Smooth muscle cell of the brain vasculature (primary cell): ENCODE measurements around the gene KCNJ16.

Experiments used
- DNase-seq: peaks from one replicate; pipeline ENCODE4 v3.0.0-alpha.2; 2012; ENCODE audit warnings: low read depth, low spot score

KCNJ16 gene

GRCh38 chr17:70070305-70071027 lies 4.6 kb upstream of the KCNJ16 start:
- no peak for DNase-seq

GRCh38 chr17:70071127-70071526 lies 3.9 kb upstream of the KCNJ16 start:
- DNase-seq: no peak

GRCh38 chr17:70071620-70072019 lies 3.4 kb upstream of the KCNJ16 start:
- DNase-seq: no peak

GRCh38 chr17:70072546-70073309 lies 2.3 kb upstream of the KCNJ16 start:
- DNase-seq: no peak

- DNase-seq: no peak
These were observed 1.7 kb upstream of the KCNJ16 start for GRCh38 chr17:70073310-70073709.

DNA sequence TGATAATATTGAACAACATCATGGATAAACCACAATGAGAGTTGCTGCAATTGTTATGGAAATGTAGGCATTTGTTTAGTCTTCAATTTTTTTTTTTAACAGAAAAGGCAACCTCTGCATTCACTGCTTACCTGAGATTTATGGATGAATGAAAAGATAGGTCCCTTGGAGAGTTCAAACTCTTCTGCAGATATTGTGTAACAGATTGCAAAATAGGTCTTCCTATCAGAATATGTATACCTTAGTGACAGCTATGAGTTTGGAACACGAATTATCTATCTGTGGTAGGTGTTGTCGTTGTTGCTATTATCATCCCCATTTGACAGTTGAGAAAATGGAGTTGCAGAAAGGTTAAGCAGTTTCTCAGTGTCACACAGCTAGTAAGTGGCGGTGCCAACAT lies 1.2 kb upstream of the KCNJ16 start:
- no peak for DNase-seq

DNA sequence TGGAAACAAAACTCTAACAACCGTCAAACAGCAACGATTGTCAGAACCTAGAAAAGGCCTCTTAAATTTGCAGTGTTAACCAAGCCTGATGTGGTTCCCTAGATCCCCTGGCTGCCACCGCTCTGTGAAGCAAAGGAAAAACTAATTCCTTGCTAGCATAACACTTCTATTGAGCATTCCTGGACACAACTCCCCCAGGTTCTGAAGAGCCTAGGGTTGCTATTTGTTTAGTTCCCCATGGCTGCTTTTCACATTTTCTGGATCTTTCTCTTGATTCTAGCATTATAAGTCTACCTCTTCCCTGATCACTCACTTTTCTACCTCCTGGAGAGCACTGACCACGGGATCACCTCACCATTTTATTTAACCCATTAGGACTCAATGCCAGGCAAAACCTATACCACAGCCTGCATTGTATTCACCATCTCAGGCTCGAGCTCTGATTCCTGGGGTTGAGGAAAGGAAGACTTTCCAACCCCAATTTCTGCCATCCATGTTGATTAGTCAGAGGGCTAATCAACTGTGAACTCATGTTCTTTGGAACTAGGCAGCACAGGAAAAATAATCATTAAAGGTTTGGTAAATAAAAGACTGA lies 692 bp upstream of the KCNJ16 start:
- no peak for DNase-seq

- no peak for DNase-seq
These were observed 1.2 kb downstream of the KCNJ16 start for GRCh38 chr17:70076189-70076588.

DNA sequence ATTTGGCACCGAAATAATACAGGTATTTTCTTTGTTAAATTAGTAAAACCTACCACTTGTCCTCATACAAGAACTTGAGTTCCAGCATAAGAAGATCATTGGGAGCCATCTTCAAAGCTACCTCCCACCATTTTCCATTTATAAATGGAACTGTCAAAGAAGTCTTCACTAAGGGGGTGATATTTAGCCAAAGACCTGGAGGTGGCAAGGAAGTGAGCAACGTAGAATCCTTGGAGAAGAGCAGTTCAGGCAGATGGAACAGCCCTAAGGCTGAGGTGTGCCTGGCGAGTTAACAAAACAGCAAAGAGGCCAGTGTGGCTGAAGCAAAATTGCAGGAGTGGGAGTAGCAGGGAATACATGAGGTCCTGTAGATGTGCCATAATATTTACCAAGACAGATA lies 1.8 kb downstream of the KCNJ16 start:
- DNase-seq: no peak

- no peak for DNase-seq
These were observed 3.5 kb downstream of the KCNJ16 start for GRCh38 chr17:70078549-70078948.

GRCh38 chr17:70078994-70079531 lies 4.0 kb downstream of the KCNJ16 start:
- DNase-seq: no peak

GRCh38 chr17:70080541-70081347 lies 5.7 kb downstream of the KCNJ16 start:
- DNase-seq: no peak

DNA sequence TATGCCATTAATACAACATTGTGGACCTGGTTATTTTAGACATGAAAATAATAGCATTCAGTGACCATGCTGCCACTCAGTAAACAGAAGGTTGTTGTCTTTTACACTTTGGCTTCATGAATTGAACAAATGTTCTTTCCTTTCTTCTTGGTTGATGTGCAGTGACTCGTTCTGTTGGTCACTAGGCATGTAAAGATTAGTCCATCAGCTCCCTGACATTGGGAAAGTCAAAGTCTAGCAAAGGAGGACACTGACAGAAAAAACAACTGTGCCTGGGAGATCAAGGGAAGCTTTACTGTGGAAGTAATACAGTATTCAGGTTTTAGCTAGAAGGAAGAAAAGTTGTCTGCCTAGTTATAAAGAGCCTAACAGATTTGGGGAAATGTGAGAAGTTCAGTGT lies 6.9 kb downstream of the KCNJ16 start:
- no peak for DNase-seq

- no peak for DNase-seq
These were observed 9.5 kb downstream of the KCNJ16 start for GRCh38 chr17:70084476-70084875.

DNA sequence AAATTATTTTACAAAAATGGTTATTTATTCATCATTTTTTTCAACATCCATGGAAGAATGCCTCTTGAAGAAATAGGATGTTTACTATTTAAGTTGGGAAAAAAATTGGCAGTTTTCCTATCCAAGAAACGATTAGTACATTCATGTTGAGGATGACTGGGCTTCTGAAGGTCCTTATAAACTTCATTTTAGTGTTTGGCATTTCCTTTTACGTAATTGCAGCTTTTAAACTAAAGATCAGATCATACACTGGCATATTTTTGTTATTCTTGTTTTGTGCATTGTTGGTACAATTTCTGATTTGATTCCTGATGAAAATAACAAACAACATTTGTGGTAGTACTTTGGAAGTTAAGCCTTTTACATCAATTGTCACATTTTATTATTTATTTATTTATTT lies 11.5 kb downstream of the KCNJ16 start:
- no peak for DNase-seq

DNA sequence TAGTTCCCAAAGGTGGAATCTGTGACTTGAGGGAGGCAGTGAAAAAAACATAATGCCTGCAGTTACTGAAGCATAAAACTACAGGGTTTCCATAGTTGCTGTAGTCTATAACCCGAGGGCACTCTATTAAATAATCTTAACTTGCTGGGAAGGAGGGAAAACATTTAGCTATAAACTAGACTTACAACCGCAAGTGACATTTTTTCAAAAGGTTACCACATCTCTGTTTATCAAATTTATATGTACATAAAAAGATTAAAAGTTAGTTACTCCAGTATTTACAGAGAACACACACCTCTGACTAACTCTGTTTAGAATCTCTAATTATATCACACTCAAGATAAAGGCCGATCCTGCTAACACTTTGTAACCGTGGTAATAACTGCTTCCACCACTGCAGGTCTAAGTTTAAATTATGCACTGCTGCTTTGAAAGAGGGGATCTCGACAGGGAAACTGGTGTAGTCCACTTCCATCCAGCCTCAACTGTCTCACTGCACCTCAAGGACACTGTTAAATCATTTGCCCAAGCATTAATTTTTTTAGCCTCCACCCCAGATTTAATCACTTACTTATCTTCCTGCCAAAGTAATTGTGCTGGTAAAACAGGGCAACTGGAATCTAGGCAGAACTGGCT lies 14.6 kb downstream of the KCNJ16 start:
- DNase-seq: no peak

GRCh38 chr17:70091005-70091568 lies 16.1 kb downstream of the KCNJ16 start:
- no peak for DNase-seq

- DNase-seq: no peak
These were observed 16.7 kb downstream of the KCNJ16 start for GRCh38 chr17:70091696-70092095.

GRCh38 chr17:70093163-70093562 lies 18.1 kb downstream of the KCNJ16 start:
- no peak for DNase-seq

DNA sequence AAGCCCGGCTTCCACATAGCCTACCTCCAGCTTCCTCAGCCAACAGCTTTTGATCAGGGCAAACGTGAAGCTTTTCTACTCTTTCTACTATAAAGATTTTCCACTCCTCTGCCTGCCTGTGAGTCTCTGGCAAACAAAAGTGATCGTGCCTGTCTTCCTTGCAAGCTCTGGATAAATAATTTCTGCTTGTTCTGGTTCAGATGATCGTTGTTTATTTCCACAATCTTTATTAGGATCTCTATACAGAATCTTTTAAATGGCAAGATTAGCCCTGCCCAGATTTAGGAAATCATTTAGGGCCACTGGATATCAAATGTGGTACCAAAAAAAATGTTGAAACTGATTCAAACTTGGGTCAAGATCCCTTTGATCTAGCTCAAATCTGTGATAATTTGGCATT lies 20.4 kb downstream of the KCNJ16 start:
- no peak for DNase-seq

GRCh38 chr17:70096861-70097260 lies 21.8 kb downstream of the KCNJ16 start:
- DNase-seq: no peak
